ENCODE results near the gene ERG. TPM values are rescaled to one million over a fixed set of nuclear protein-coding genes. Genes with fewer than 3 reads are reported as not detected.
A peak's percentile ranks its signal among the peaks of the same experiment; 100 is the strongest.

Gene ERG
- total and polyA plus RNA-seq, 4 donors: 3.3 to 6.0 (median 4.1) TPM

DNA sequence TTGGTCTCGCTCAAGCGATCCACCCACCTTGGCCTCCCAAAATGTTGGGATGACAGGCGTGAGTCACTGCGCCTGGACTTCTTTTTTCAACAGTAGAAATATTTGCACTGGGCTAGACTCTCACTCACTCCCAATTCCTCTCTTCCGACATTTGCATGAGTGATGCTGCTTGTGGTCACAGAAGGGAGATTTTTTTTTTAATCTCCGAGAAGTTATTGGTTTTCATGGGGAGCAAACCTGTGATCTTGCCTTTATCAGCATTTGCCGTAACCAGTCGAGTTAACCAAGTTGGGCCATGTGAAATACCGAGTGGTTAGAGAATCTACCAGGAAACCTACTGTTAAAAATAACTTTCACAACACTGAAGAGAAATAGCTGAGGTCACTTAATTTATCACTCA lies 21.1 kb downstream of the ERG start:
- no peak overlapping the region for H3K27ac ChIP-seq (ENCODE audit: low read depth in 1 of 2, low read length in 2 of 2)
- H3K9ac ChIP-seq (ENCODE audit: low read depth in 1 of 2, low read length in 2 of 2): no peak overlapping the region
- 81% methylated on average over 9 of the region's 9 CpGs for WGBS
- no peaks in the 10 kb centered on the region for H3K9me3 ChIP-seq (ENCODE audit: control insufficient read depth in 4 of 4, low read length in 3 of 4)
- peaks cover 0 to 13% (median 2%) of the 10 kb centered on the region in 4 donors for H3K27me3 ChIP-seq (ENCODE audit: control insufficient read depth in 4 of 4, insufficient read depth in 4 of 4, low read length in 3 of 4)
- no peak overlapping the region for H3K4me3 ChIP-seq (ENCODE audit: low read depth in 1 of 3, low read length in 3 of 3)
- H3K36me3 ChIP-seq (ENCODE audit: control insufficient read depth in 4 of 4, insufficient read depth in 3 of 4, low read depth in 1 of 4, low read length in 3 of 4): no peaks in the 10 kb centered on the region
- H3K4me1 ChIP-seq (ENCODE audit: control insufficient read depth in 4 of 4, insufficient read depth in 4 of 4, low read length in 3 of 4): peaks cover 0 to 6% (median 1%) of the 10 kb centered on the region in 4 donors
- TF ChIP-seq TAF1 (conservative IDR thresholded peaks at IDR 0.05) (no peak), RXRA (IDR thresholded peaks at IDR 0.05) (no peak), SP1 (IDR thresholded peaks at IDR 0.05) (no peak), NR2F2 (IDR thresholded peaks at IDR 0.05) (no peak), RAD21 (IDR thresholded peaks at IDR 0.05) (no peak), JUND (IDR thresholded peaks at IDR 0.05) (no peak)
- TF ChIP-seq, protein P1, sequence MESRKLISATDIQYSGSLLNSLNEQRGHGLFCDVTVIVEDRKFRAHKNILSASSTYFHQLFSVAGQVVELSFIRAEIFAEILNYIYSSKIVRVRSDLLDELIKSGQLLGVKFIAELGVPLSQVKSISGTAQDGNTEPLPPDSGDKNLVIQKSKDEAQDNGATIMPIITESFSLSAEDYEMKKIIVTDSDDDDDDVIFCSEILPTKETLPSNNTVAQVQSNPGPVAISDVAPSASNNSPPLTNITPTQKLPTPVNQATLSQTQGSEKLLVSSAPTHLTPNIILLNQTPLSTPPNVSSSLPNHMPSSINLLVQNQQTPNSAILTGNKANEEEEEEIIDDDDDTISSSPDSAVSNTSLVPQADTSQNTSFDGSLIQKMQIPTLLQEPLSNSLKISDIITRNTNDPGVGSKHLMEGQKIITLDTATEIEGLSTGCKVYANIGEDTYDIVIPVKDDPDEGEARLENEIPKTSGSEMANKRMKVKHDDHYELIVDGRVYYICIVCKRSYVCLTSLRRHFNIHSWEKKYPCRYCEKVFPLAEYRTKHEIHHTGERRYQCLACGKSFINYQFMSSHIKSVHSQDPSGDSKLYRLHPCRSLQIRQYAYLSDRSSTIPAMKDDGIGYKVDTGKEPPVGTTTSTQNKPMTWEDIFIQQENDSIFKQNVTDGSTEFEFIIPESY (IDR thresholded peaks at IDR 0.05): no peak
- TF ChIP-seq, protein P2, sequence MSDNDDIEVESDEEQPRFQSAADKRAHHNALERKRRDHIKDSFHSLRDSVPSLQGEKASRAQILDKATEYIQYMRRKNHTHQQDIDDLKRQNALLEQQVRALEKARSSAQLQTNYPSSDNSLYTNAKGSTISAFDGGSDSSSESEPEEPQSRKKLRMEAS (IDR thresholded peaks at IDR 0.05): no peak
- DNase-seq (ENCODE audit: low spot score): no peak

DNA sequence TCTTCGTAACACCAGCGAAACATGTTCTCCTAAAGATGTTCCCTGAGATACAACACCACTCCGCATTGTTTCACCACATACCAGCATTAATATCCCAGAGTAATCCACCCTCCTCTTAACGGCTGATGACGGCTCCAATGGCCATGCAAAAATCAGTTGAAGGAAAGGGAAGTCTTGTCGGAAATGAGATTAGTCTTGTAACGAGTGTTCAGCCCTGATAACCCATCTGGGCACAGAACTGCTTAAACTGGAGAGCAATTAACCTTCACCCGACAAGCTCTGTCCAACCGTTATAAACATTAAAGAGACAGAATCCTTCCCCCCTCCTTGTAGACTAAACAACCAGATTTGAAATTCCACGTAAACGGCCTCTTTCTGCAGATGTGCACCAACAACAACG lies 21.9 kb downstream of the ERG start:
- H3K27ac ChIP-seq (ENCODE audit: low read depth in 1 of 2, low read length in 2 of 2): no peak overlapping the region
- TF ChIP-seq, protein P3, sequence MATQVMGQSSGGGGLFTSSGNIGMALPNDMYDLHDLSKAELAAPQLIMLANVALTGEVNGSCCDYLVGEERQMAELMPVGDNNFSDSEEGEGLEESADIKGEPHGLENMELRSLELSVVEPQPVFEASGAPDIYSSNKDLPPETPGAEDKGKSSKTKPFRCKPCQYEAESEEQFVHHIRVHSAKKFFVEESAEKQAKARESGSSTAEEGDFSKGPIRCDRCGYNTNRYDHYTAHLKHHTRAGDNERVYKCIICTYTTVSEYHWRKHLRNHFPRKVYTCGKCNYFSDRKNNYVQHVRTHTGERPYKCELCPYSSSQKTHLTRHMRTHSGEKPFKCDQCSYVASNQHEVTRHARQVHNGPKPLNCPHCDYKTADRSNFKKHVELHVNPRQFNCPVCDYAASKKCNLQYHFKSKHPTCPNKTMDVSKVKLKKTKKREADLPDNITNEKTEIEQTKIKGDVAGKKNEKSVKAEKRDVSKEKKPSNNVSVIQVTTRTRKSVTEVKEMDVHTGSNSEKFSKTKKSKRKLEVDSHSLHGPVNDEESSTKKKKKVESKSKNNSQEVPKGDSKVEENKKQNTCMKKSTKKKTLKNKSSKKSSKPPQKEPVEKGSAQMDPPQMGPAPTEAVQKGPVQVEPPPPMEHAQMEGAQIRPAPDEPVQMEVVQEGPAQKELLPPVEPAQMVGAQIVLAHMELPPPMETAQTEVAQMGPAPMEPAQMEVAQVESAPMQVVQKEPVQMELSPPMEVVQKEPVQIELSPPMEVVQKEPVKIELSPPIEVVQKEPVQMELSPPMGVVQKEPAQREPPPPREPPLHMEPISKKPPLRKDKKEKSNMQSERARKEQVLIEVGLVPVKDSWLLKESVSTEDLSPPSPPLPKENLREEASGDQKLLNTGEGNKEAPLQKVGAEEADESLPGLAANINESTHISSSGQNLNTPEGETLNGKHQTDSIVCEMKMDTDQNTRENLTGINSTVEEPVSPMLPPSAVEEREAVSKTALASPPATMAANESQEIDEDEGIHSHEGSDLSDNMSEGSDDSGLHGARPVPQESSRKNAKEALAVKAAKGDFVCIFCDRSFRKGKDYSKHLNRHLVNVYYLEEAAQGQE (IDR thresholded peaks at IDR 0.05): no peak
- TF ChIP-seq SP1 (IDR thresholded peaks at IDR 0.05) (peak; percentile 24), NR2F2 (IDR thresholded peaks at IDR 0.05) (peak; percentile 85)
- no peak overlapping the region for H3K4me3 ChIP-seq (ENCODE audit: low read depth in 1 of 3, low read length in 3 of 3)
- 45% methylated on average over 12 of the region's 12 CpGs for WGBS
- peaks cover 0 to 13% (median 2%) of the 10 kb centered on the region in 4 donors for H3K27me3 ChIP-seq (ENCODE audit: control insufficient read depth in 4 of 4, insufficient read depth in 4 of 4, low read length in 3 of 4)
- no peak overlapping the region for H3K9ac ChIP-seq (ENCODE audit: low read depth in 1 of 2, low read length in 2 of 2)
- H3K9me3 ChIP-seq (ENCODE audit: control insufficient read depth in 4 of 4, low read length in 3 of 4): no peaks in the 10 kb centered on the region
- H3K36me3 ChIP-seq (ENCODE audit: control insufficient read depth in 4 of 4, insufficient read depth in 3 of 4, low read depth in 1 of 4, low read length in 3 of 4): no peaks in the 10 kb centered on the region
- H3K4me1 ChIP-seq (ENCODE audit: control insufficient read depth in 4 of 4, insufficient read depth in 4 of 4, low read length in 3 of 4): peaks cover 0 to 6% (median 1%) of the 10 kb centered on the region in 4 donors
- DNase-seq (ENCODE audit: low spot score): no peak

DNA sequence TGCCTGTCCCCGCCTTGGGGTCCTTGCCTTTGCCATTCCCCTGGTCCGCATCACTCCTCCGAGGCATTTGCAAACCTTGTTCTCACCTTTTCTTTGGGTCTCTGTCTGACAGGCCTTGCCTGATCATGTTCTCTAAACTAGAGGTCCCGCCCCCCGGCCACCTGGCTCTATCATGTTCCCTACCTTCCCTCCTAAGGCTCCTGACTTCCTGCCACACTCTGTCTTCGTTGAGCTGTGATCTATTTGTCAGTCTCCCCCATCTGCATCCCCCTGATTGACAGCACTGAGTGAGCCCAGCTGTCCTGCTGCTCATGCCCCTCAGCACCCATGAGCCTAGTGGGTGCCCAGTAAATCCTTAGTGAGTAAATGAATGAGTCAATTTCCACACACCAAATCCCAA lies 22.8 kb downstream of the ERG start:
- Histone ChIP-seq H3K27ac (ENCODE audit: low read depth in 1 of 2, low read length in 2 of 2) (no peak overlapping the region), H3K9ac (ENCODE audit: low read depth in 1 of 2, low read length in 2 of 2) (no peak overlapping the region), H3K36me3 (ENCODE audit: control insufficient read depth in 4 of 4, insufficient read depth in 3 of 4, low read depth in 1 of 4, low read length in 3 of 4) (no peaks in the 10 kb centered on the region), H3K4me1 (ENCODE audit: control insufficient read depth in 4 of 4, insufficient read depth in 4 of 4, low read length in 3 of 4) (peaks cover 0 to 6% (median 1%) of the 10 kb centered on the region in 4 donors), H3K27me3 (ENCODE audit: control insufficient read depth in 4 of 4, insufficient read depth in 4 of 4, low read length in 3 of 4) (peaks cover 0 to 13% (median 2%) of the 10 kb centered on the region in 4 donors), H3K4me3 (ENCODE audit: low read depth in 1 of 3, low read length in 3 of 3) (no peak overlapping the region), H3K9me3 (ENCODE audit: control insufficient read depth in 4 of 4, low read length in 3 of 4) (no peaks in the 10 kb centered on the region)
- WGBS: 62% methylated on average over 6 of the region's 6 CpGs
- DNase-seq (ENCODE audit: low spot score): no peak
- TF ChIP-seq, protein P4, sequence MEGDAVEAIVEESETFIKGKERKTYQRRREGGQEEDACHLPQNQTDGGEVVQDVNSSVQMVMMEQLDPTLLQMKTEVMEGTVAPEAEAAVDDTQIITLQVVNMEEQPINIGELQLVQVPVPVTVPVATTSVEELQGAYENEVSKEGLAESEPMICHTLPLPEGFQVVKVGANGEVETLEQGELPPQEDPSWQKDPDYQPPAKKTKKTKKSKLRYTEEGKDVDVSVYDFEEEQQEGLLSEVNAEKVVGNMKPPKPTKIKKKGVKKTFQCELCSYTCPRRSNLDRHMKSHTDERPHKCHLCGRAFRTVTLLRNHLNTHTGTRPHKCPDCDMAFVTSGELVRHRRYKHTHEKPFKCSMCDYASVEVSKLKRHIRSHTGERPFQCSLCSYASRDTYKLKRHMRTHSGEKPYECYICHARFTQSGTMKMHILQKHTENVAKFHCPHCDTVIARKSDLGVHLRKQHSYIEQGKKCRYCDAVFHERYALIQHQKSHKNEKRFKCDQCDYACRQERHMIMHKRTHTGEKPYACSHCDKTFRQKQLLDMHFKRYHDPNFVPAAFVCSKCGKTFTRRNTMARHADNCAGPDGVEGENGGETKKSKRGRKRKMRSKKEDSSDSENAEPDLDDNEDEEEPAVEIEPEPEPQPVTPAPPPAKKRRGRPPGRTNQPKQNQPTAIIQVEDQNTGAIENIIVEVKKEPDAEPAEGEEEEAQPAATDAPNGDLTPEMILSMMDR (IDR thresholded peaks at IDR 0.05; ENCODE audit: low read depth, low read length, missing input control): no peak
- no peak for TF ChIP-seq RXRA (IDR thresholded peaks at IDR 0.05)
- TF ChIP-seq, protein P1 (IDR thresholded peaks at IDR 0.05): no peak
